NCI-H2081 (cell line): ENCODE measurements around the gene POU2F2.

Experiments used
- DNase-seq, 2 experiments: peaks; one replicate each; lab custom pipeline; 2025; lab: John Stamatoyannopoulos, UW

Gene POU2F2

GRCh38 chr19:42079886-42080763 is 52.1 kb downstream of the POU2F2 start:
- no peak for DNase-seq

- DNase-seq = no peak
Observed at GRCh38 chr19:42079276-42079669, 53.0 kb downstream of the POU2F2 start.

GRCh38 chr19:42078538-42079275 is 53.5 kb downstream of the POU2F2 start:
- DNase-seq = no peak

GRCh38 chr19:42078058-42078457 is 54.2 kb downstream of the POU2F2 start:
- DNase-seq = no peak

GRCh38 chr19:42076380-42076944 is 55.8 kb downstream of the POU2F2 start:
- no peak for DNase-seq

GRCh38 chr19:42075616-42076379 is 56.4 kb downstream of the POU2F2 start, which contains the start of gene ZNF574:
Gene ZNF574 (plus strand): TSS chr19:42076166. CDS start chr19:42078607, 2,441 bp downstream.
- DNase-seq = peak; percentile 99 to 100

- DNase-seq = no peak
Observed at GRCh38 chr19:42075364-42075615, 57.0 kb downstream of the POU2F2 start.

GRCh38 chr19:42074513-42075363 is 57.5 kb downstream of the POU2F2 start:
- no peak for DNase-seq

GRCh38 chr19:42071247-42071646 is 61.0 kb downstream of the POU2F2 start:
- DNase-seq = no peak

GRCh38 chr19:42069619-42070351 is 62.5 kb downstream of the POU2F2 start, which contains the start of gene GRIK5:
Gene GRIK5 (minus strand): TSS chr19:42070206. CDS start chr19:42065770, 4,436 bp downstream.
- no peak for DNase-seq

- no peak for DNase-seq
Observed at GRCh38 chr19:42068756-42069571, 63.3 kb downstream of the POU2F2 start.

- no peak for DNase-seq
Observed at GRCh38 chr19:42068361-42068755, 63.9 kb downstream of the POU2F2 start.

- no peak for DNase-seq
Observed at GRCh38 chr19:42067315-42067888, 64.8 kb downstream of the POU2F2 start.

GRCh38 chr19:42066075-42066754 is 66.0 kb downstream of the POU2F2 start:
- peak; percentile 46 to 62 for DNase-seq

- DNase-seq = no peak
Observed at GRCh38 chr19:42065511-42065910, 66.7 kb downstream of the POU2F2 start.

- DNase-seq = no peak
Observed at GRCh38 chr19:42065051-42065450, 67.2 kb downstream of the POU2F2 start.

GRCh38 chr19:42064432-42064831 is 67.8 kb downstream of the POU2F2 start:
- no peak for DNase-seq

- no peak for DNase-seq
Observed at GRCh38 chr19:42062381-42062780, 69.9 kb downstream of the POU2F2 start.

GRCh38 chr19:42060117-42060516 is 72.1 kb downstream of the POU2F2 start:
- no peak for DNase-seq
